KMS-11 (cell line): ENCODE results near the gene SLC7A9.
"Not testable (repeated sequence)": the region's sequence is repeated elsewhere in the genome, so short reads cannot be mapped to it uniquely, and the experiment has no call there.

ENCODE experiments used
- H2AFZ ChIP-seq: fragments of 200-600 bp; sonication (generic); 2 replicates; pipeline ENCODE4 v1.6.1; 2016; ENCODE audit warnings: antibody characterized with exemption, mixed run types, low read depth
- H3K27ac ChIP-seq: fragments of 200-600 bp; sonication (generic); 2 replicates; pipeline ENCODE4 v1.6.1; 2016; ENCODE audit warnings: mild to moderate bottlenecking, mixed run types
- H3K27me3 ChIP-seq: fragments of 200-600 bp; sonication (generic); 2 replicates; pipeline ENCODE4 v1.6.1; 2017; ENCODE audit warnings: mild to moderate bottlenecking, low read depth, mixed run types, moderate library complexity; ENCODE audit not compliant: insufficient read depth
- H3K36me3 ChIP-seq: fragments of 200-600 bp; sonication (generic); 2 replicates; pipeline ENCODE4 v1.6.1; 2017; ENCODE audit warnings: mild to moderate bottlenecking, mixed run types; ENCODE audit not compliant: insufficient read depth
- H3K4me1 ChIP-seq: fragments of 200-600 bp; sonication (generic); 2 replicates; pipeline ENCODE4 v1.6.1; 2016; ENCODE audit warnings: mild to moderate bottlenecking, low read depth, mixed run types; ENCODE audit not compliant: poor library complexity, severe bottlenecking
- H3K4me2 ChIP-seq: fragments of 200-600 bp; sonication (generic); 2 replicates; pipeline ENCODE4 v1.7.0; 2016; ENCODE audit warnings: mild to moderate bottlenecking, mixed run types
- H3K4me3 ChIP-seq: fragments of 200-600 bp; sonication (generic); IDR thresholded peaks from 2 replicates; pipeline ENCODE4 v1.6.1; 2017; ENCODE audit warnings: low read depth, low read length, mixed read lengths; ENCODE audit not compliant: insufficient read depth
- H3K79me2 ChIP-seq: fragments of 200-600 bp; sonication (generic); 2 replicates; pipeline ENCODE4 v1.6.1; 2016; ENCODE audit warnings: low read depth, mixed run types; ENCODE audit not compliant: insufficient read depth
- H3K9ac ChIP-seq: fragments of 200-600 bp; sonication (generic); 2 replicates; pipeline ENCODE4 v1.6.1; 2016; ENCODE audit warnings: mild to moderate bottlenecking, mixed run types
- H4K20me1 ChIP-seq: fragments of 200-600 bp; sonication (generic); 2 replicates; pipeline ENCODE4 v1.6.1; 2016; ENCODE audit warnings: mild to moderate bottlenecking, mixed run types; ENCODE audit not compliant: insufficient read depth
- CTCF ChIP-seq: fragments of 200-600 bp; sonication (generic); conservative IDR thresholded peaks from 2 replicates; pipeline ENCODE4 v1.6.1; 2017; ENCODE audit warnings: low read depth, mild to moderate bottlenecking, antibody characterized with exemption, low read length, moderate library complexity, mixed read lengths

SLC7A9 gene

GRCh38 chr19:32861596-32861995 is 8.0 kb downstream of the SLC7A9 start:
- H3K27ac ChIP-seq: no peak overlapping the region
- no peak for TF ChIP-seq CTCF
- no peaks in the 10 kb centered on the region for H3K36me3 ChIP-seq
- H3K27me3 ChIP-seq: no peaks in the 10 kb centered on the region
- no peak overlapping the region for H3K4me2 ChIP-seq
- no peaks in the 10 kb centered on the region for H4K20me1 ChIP-seq
- H3K4me3 ChIP-seq: no peak overlapping the region
- H3K4me1 ChIP-seq: peaks cover 11% of the 10 kb centered on the region
- H2AFZ ChIP-seq: no peak overlapping the region
- no peak overlapping the region for H3K9ac ChIP-seq
- H3K79me2 ChIP-seq: no peaks in the 10 kb centered on the region

GRCh38 chr19:32859591-32859990 is 10.0 kb downstream of the SLC7A9 start:
- no peak for TF ChIP-seq CTCF
- no peaks in the 10 kb centered on the region for H4K20me1 ChIP-seq

GRCh38 chr19:32858559-32858958 is 11.0 kb downstream of the SLC7A9 start:
- no peak for TF ChIP-seq CTCF
- H3K4me1 ChIP-seq: no peaks in the 10 kb centered on the region
- no peak overlapping the region for H3K4me3 ChIP-seq

More at GRCh38 chr19:32859591-32859990, 10.0 kb downstream of the SLC7A9 start:
- Histone ChIP-seq H3K4me1 (no peaks in the 10 kb centered on the region), H2AFZ (no peak overlapping the region), H3K36me3 (no peaks in the 10 kb centered on the region), H3K9ac (no peak overlapping the region), H3K27ac (no peak overlapping the region), H3K27me3 (no peaks in the 10 kb centered on the region), H3K4me3 (no peak overlapping the region), H3K4me2 (no peak overlapping the region), H3K79me2 (no peaks in the 10 kb centered on the region)

GRCh38 chr19:32858155-32858554 is 11.4 kb downstream of the SLC7A9 start:
- no peak overlapping the region for H3K4me2 ChIP-seq
- H3K79me2 ChIP-seq: no peaks in the 10 kb centered on the region
- H3K4me1 ChIP-seq: no peaks in the 10 kb centered on the region
- no peak overlapping the region for H3K9ac ChIP-seq
- H3K36me3 ChIP-seq: no peaks in the 10 kb centered on the region
- H3K4me3 ChIP-seq: no peak overlapping the region
- TF ChIP-seq CTCF: no peak
- no peaks in the 10 kb centered on the region for H4K20me1 ChIP-seq
- H3K27ac ChIP-seq: no peak overlapping the region
- no peaks in the 10 kb centered on the region for H3K27me3 ChIP-seq
- no peak overlapping the region for H2AFZ ChIP-seq

More at GRCh38 chr19:32858559-32858958, 11.0 kb downstream of the SLC7A9 start:
- Histone ChIP-seq H3K36me3 (no peaks in the 10 kb centered on the region), H4K20me1 (no peaks in the 10 kb centered on the region), H3K4me2 (no peak overlapping the region), H3K79me2 (no peaks in the 10 kb centered on the region), H3K27ac (no peak overlapping the region), H2AFZ (no peak overlapping the region), H3K9ac (no peak overlapping the region), H3K27me3 (no peaks in the 10 kb centered on the region)

GRCh38 chr19:32857584-32857983 is 12.0 kb downstream of the SLC7A9 start:
- no peaks in the 10 kb centered on the region for H3K4me1 ChIP-seq
- no peak for TF ChIP-seq CTCF
- no peak overlapping the region for H3K27ac ChIP-seq

GRCh38 chr19:32856818-32857217 is 12.7 kb downstream of the SLC7A9 start:
- not testable (repeated sequence) for H3K4me2 ChIP-seq, H3K4me1 ChIP-seq, H3K9ac ChIP-seq, H3K27ac ChIP-seq, H2AFZ ChIP-seq, H3K27me3 ChIP-seq, H4K20me1 ChIP-seq, H3K79me2 ChIP-seq, H3K36me3 ChIP-seq, H3K4me3 ChIP-seq

More at GRCh38 chr19:32857584-32857983, 12.0 kb downstream of the SLC7A9 start:
- no peaks in the 10 kb centered on the region for H4K20me1 ChIP-seq
- H3K36me3 ChIP-seq: no peaks in the 10 kb centered on the region
- no peak overlapping the region for H3K4me3 ChIP-seq
- H3K9ac ChIP-seq: no peak overlapping the region
- H2AFZ ChIP-seq: no peak overlapping the region
- no peaks in the 10 kb centered on the region for H3K27me3 ChIP-seq
- no peaks in the 10 kb centered on the region for H3K79me2 ChIP-seq
- no peak overlapping the region for H3K4me2 ChIP-seq
